HG02678 (cell line): ENCODE results near the gene NRF1.

Experiments
- ATAC-seq: cut with Tn5 transposase; IDR thresholded peaks from one replicate; pipeline ENCODE4 v1.9.1; 2021; ENCODE audit warnings: mild to moderate bottlenecking, moderate library complexity; ENCODE audit not compliant: unreplicated experiment

Gene NRF1

DNA sequence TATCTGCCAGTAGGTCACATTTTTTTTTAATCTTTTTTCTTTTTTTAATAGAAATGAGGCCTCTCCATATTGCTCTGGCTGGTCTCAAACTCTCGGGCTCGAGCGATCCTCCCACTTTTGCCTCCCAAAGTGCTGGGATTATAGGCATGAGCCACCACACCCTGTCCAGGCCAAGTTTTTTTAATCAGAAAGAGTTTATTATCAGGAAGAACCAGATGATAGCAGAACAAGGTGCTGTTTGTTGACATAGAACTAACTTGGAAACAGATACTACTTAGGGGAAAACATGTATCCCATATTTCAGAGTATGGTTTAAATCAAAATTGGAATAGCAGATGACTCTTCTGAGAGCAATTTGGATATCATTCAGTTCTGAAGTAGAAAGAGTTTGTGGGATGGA lies 118.6 kb downstream of the NRF1 start:
- ATAC-seq: no peak

DNA sequence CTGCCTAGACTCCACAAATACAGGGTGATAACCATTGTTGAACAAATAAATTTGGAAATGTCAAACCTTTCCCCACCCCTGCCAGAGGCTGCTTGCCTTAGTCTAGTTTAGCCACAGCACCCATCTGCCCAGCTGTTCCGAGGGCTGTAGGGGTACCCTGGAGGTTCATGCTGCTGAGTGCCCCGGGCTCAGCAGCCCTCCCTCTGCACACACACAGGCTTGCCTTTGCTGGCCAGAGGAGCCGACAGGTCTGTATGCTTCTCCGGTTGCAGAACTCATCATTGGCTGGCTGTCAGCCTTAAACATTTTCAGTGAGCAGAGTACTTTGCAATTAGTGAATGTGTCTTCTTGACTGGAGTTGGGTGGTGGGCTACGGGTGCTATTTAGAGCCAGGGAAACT lies 122.9 kb downstream of the NRF1 start:
- no peak for ATAC-seq

DNA sequence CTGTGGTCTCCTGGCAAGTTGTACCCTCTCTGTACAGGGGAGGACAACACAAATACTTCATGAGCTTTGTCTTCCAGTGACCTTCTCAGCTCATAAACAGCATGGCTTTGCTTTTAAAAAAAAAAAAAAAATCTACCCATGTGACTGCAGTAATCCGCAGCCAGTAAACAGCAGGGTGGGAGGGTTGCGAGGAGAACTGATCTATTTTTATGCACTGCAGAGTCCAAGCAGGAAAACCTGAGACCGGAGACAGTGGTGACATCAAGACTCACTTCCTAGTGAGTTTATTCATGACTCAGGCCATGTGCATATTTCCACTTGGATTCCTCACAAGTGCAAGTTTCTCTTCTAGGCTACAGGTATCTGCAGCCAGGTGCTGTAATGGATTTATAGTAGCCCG lies 127.9 kb downstream of the NRF1 start:
- no peak for ATAC-seq

DNA sequence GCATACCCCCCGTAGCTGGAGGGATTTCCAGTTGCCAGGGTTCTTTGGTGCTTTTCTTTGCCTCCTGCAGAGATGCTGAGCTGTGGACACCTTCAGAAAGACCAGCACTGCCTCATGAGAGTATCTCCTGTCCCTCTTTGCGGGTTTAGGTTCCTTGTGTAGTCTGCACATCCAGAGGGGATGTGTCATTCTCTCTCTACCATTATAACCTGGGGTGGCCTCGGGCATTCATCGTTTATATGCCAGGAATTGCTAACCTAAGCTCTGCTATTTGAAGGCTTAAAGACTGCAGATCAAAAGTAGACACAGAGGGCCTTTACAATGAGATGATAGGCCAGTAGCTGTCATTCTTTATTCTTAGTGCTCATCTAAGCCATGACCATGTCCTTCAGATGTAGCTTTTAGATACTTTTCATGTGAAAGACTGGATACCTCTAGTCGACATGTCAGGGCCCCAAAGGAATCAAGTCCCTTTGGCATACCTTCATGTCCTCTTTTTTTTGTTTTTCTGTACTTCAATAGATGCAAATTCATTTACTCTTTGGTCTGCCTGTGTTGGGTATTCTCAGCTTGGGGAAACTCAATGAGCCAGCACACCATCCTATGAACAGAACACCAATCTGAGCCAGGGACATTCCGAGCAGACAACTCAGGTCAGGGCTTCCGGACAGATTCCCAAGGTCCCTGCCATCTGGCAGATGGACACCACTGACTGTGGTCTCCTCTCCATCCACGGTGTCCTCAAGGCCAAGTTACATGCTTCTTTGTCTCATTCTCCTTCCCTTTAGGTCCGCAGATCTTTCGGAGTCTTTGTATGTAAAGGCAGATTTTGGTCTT lies 129.3 kb downstream of the NRF1 start:
- no peak for ATAC-seq

DNA sequence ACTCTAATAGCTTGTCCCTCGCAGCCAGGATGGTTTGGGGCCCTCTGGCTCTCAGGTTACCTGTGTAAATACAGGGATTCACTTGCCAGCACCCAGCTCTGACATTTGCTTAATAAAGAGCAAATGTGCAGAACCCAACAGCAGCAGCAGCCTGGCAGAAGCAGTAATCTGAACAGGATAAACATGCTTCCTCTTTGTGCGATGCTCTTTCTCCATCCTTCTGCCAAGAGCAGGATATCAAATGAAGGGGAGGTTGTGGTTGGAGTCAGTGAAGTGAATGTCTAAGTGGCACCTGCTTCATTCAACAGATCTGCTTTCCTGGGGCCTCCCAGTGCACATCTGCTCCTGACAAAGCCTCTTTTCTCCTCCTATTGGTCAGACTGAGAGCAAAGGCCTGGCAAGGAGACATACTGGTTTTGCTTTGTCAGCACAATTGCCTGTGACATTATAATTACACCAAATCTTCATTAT lies 130.3 kb downstream of the NRF1 start:
- no peak for ATAC-seq

DNA sequence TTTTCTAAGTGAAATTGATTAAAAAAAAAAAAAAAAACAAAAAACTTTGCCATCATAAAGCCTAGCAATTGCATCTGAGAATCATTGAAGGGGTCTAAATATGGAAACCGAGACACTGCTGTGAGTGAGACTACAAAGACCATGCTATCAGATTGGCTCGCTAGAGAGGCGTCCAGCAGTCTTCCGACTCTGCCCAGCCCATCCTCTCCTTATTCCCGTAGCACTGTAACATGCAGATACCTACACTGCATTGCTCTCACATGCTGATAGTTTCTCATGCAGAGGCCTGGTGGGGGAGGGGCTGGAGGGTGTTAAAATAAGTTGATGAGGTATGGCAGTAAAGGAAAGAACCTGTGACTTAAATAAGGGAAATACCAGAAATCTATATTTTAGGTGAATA lies 130.7 kb downstream of the NRF1 start:
- ATAC-seq: no peak

DNA sequence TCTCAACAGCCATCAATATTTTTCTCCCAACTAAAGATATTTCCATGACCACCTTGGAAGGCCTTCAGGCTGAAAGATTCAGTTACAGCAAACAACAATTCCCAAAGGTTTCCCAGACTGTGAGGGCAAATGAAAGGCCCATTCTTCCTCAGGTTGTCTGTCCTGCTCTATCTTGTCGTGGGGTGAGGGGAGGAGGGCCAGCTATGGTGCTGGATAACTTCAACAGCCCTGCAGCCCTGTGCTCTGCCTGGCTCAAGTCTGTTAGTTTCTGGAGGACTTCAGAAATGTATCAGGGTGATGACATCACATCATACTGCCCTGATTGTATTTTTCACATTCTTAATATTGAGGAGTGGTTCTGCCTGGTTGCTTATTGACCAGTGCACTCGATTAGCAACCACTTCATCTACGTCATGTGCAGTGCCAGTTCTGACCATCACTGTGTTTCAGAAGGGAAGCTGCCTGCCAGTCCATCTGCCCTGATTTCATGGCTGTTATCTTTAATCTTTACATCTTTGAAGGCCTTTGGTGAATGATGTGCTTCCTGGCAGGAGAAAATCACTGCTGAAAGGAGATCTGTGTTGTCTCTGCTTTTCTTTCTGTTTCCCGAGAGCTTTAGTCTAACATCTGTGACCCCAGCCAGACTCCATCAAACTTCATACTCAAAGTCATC lies 135.5 kb downstream of the NRF1 start:
- no peak for ATAC-seq

DNA sequence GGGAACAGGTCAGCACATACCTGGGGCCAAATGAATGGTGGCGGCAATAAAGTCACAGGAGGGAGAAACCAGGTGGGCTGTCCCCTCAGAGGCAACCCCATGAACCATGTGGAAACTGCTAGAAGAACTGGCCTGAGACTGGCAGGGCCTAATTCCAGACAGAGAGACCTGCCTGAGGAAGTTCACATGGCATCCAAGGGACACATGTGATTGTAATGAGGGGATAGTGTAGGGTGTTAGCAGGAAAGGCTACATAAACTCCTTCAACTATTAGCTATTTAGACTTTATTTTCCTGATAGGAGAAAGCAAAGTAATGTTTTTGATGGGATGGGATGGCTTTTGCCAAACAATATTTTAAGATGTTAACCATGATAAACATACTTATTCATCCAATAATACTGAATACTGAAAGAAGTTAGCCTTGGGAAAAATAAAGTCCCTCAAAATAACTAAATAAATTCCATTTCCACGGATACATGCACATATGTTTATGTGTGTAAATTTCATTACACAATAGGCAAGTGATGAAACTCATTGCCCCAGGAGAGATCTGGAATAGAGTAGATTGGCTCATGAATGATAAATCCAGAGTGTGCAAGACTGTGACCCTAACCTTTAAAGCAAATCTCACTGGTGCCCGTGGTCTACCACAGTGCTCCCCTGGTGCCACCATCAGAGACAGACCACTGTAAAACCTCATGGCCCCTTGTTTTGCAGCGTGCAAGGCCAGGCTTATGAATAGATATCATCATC lies 137.0 kb downstream of the NRF1 start:
- ATAC-seq: no peak

DNA sequence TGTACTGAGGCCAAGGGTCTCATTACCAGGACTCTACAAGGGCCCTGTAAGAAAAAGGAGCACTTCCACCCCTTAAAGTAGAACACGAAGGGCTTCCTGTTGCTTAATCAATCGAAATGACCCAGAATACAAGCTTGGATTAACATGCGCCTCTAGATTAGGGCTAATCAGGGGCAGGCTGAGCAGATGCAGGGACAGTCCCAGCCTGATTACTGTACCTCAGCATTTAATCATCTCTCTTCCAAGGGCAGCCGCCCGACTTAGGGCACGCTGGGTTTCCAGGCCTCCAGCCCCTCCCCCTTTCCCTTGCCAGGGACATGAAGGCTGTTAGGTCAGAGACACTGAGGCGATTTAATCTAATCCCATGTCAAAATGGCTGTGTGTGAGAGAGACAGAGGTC lies 138.6 kb downstream of the NRF1 start:
- ATAC-seq: no peak

DNA sequence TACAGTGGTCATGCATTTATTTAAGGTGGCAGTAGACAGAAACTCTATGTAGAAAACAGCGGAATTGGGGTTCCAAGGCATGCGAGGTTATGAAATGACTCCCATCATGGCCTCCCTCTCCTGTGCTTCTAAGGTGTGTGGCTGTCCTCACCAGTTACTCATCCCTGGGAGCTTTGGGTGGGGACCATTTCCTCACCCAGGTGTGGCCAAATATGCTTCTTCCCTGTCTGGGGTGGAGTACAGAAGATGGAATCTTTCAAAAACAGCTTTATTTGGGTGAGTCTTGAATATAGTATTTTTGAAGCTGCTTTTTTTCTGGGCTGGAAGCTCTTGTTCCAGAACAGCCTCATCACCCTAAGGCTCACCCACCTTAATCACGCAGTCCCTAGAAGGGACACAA lies 139.0 kb downstream of the NRF1 start:
- ATAC-seq: no peak

DNA sequence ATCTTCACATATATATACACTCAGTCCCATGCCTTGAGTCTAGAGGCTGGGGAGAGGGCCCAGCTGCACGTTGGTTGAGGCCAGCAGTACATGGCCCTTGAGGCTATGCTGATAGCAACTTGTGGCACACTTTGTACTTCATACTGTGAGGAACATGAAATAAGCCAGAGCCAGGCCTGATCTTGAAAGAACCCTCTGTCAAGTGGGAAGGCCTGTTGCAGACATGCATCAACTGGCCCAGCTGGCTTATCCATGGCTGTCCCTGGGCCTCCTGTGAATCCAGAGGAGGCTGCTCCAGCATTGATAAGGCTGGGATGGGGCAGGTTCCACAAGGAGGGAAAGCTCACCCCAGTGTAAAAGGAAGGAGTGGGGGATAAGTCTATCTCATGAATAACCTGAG lies 140.4 kb downstream of the NRF1 start:
- no peak for ATAC-seq

DNA sequence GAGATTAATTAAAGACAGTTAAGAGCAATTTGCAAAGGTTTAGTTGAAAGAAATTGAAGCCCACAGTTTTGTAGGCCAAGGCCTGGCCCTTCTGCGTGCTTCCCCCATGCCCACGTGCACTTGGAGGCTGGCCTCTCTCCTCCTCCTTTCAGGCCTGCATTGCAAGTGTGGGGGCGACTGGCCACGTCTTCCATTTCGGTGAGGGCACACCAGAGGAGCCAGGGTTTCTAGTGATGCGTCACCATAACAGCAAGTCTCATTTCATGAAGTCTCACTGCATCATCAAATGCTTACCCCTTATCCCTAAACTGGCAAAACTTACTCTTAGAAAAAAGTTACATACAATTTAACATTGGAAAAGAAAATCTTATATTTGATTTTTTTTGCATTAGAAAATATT lies 141.2 kb downstream of the NRF1 start:
- no peak for ATAC-seq

DNA sequence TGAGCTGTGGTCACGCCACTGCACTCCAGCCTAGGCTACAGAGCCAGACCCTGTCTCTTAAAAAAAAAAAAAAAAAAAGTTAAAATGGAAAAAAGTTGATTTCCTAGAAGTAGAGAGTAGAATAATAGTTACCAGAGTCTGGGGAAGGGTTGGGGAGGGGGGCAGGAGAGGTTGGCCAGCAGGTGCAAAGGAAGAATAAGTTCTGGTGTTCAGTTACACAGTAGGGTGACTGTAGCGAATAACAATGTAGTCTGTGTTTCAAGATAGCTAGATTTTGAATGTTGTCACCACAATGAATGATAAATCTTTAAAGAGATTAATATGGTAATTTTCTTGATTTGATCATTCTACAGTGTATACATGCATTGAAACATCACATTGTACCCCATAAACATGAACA lies 142.9 kb downstream of the NRF1 start:
- ATAC-seq: no peak

DNA sequence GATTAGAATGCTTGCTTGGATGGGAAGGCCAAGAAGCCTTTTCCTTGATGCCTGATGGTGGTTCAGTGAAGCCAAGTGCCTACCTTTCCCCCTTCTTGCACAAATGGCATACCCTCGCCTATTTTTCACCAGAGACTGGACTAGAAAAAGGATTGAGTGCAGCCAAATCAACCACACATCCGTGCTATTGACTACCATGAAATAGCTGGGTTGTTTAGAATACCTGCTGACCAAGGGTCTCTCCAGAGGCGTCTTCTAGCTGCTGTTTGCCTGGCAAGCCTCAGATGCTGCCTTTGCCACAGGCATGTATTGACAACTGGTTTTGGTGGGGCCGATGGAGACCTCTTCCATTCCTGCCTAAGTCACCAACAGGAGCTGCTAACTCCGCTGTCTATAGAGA lies 146.5 kb downstream of the NRF1 start:
- no peak for ATAC-seq

DNA sequence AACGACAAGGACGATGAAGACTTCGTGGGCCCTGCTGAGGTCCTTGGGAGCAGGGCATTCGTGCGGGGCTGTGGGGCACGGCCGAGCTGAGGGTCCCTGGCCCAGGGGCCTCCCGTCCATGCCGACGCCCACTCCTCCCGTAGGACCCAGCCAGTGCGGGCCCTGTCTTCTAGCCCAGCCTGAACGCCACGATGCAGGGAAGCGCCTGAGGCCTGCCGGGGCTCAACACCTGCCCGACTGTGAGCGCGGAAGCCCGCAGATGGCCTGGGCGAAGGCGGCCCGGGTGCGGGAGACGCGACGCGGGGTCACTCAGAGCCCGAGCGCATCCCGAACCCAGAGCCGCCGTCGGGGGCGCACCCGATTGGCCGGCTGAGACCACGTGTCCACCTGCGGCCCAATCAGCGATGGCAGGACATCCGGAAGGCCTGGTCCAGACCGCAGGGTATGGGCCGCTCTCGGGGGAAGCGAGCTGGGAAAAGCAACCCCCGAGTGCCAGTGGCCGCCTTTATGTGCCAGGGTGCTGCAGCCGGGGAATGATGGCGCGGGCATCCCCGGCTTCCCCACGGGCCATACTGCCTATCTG lies 151.0 kb downstream of the NRF1 start:
- no peak for ATAC-seq

DNA sequence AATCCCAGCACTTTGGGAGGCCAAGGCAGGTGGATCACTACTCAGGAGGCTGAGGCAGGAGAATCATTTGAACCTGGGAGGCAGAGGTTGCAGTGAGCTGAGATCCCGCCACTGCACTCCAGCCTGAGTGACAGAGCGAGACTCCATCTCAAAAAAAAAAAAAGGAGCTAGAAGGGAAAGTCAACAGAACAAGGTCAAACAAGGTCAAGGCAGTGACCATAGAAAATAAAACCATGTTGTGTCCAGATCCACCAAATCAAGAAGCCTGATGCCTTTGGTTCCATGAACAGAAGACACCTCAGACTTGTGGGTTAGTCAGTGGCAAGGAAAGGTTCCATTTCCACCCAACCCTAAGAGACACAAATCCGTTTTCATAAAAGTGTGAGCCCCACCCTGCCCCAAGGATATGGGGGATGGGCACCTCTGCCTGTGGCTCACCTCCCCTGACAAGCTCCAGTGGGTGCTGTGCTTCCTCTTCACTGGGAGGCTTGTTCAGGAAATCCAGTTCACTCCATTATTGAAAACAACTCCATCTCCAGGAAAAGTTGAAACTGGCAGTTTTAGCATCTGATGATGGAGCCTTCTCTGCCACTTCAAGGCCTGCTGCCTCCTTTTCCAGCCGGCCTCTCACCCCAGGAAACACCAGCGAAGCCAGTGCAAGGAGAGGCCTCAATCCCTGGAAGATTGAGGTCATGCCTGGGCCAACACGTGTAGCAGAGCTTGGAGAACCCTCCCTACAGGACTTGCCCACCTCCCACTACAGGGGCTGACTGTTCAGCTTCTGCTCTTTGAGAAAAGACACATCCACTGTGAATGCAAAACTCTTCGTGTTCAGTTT lies 152.9 kb downstream of the NRF1 start:
- no peak for ATAC-seq

DNA sequence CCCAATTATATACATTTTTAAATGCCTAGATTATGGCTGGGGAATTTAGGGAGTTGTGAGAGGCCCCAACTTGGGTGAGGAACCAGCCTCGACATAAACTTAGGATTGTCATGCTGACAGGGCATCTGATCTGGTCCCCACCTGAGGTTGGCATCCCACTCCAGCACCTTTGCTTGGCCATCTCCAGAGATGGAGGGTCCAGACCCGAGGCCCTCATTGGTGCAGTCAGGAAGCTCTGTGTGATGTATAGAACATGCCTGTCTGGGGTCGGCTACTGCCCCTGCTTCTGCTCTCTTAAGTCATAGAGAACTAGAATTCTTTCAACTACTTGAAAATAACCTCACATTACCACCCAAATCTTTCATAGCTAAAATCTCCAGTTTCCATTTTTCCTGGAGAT lies 153.8 kb downstream of the NRF1 start:
- no peak for ATAC-seq

DNA sequence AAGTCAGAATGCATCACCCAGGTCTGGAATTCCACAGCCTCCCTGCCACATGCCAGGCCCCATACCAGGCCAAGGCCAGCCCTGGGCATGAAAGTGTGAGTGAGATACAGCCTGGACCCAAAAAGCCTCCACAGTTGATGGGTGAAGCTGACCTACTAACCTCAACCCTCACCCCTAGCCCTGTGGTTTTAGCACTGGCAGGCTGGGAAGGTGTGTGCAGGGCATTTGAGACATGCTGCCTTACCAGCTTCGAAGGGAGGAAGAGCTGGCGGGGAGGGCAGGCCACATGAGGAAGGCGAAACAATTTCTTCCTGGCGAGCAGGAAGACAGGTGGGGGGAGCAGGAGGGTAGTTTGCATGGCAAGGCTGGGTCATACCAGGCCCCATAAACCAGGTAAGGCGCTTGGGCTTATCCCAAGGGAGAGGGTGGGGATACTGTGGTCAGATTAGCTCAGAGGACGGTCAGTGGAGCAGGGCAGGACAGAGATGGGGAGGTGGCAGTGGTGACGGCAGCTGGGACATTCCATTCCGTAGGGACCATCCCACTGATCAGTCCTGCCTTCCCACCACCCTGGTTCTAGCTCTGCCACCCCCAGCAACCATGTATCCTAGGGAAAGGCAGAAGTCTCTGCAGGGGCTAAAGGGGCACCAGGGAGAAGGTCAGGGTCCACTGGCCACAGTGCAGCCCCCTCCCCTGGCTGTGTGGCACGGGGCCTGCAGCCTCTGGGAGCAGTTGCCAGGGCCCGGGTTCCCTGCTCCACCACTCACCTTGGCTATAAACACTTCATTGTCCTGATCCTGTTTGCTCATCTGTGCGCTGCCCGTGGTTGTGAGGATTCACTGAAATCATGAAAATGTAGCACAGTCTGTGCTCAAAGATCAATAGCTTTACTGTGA lies 155.8 kb downstream of the NRF1 start:
- no peak for ATAC-seq

DNA sequence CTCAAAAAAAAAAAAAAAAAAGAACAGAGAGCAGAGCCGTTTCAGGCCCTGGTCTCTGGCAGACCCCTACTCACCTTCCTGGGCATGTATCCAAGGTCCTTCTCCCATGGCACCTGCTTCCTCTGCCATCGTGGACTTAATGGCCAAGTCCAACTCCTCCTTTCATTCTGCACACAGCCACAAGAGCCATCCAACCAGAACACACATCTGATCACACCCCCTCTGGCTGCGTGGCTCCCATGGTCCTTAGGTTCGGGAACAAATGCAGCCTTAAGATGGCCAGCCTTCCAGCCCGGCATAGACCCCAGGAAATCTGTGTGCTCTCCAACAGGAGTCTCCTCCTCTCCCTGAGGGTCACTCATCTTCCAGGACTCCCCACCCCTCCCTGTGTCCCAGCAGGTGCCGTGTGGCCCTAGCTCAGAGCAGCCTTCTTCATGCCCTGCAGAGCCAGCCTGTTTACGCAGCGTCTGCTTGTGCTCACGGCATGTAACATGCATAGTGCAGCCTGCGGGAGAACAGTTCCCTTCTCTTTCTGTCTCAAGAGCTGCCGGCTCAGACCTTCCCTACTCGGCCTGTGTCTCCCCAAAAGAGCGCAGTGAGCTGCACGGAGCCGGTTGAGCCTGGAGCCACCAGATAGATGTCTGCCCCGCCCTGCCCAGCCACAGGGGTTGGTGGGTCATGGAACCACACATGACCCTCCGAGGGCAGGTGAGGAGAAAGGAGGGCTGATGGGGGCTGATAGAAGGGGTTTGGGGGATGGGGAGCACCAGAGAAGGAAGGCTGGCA lies 157.3 kb downstream of the NRF1 start:
- no peak for ATAC-seq
